IMR-90 (cell line): ENCODE results near the gene TMPRSS3. TPM values are rescaled to one million over a fixed set of nuclear protein-coding genes. Genes with fewer than 3 reads are reported as not detected.

Experiments
- ATAC-seq: fragments of 200-7000 bp; cut with Tn5 transposase; 2 replicates; pipeline ENCODE4 v1.9.1; 2020; ENCODE audit warnings: low read depth, mild to moderate bottlenecking, moderate library complexity
- BruUV-seq: library from RNA; stranded (reverse); fragments of 400-500 nt; replicated peaks from 2 replicates; lab custom pipeline; 2021; lab: Mats Ljungman, UMichigan
- CTCF ChIA-PET: fragments of 300-600 bp; formaldehyde crosslinking; extraction: SDS; loops from one replicate; lab custom pipeline; 2021; ENCODE audit warnings: antibody characterized with exemption; lab: Yijun Ruan, JAX
- POLR2A ChIA-PET: fragments of 300-600 bp; sonication (Branson Sonifier 250); formaldehyde crosslinking; loops from one replicate; lab custom pipeline; 2022; ENCODE audit warnings: antibody characterized with exemption; ENCODE audit not compliant: unreplicated experiment; lab: Charles Lee
- DNase-seq: peaks from one replicate; pipeline ENCODE4 v3.0.0; 2013
- H2AFZ ChIP-seq: replicated peaks from 2 replicates; pipeline ENCODE3; 2013; ENCODE audit warnings: low read length, mild to moderate bottlenecking; ENCODE audit not compliant: poor library complexity
- H2AK5ac ChIP-seq: 2 replicates; pipeline ENCODE4 v1.6.1; 2013; ENCODE audit warnings: low read depth, low read length, inconsistent platforms
- H2AK9ac ChIP-seq: replicated peaks from 2 replicates; pipeline ENCODE3; 2013; ENCODE audit warnings: mild to moderate bottlenecking, low read depth, low read length, moderate library complexity; ENCODE audit not compliant: poor library complexity
- H2BK120ac ChIP-seq: 2 replicates; pipeline ENCODE4 v1.6.1; 2013; ENCODE audit warnings: low read depth, low read length, inconsistent platforms
- H2BK15ac ChIP-seq: 3 replicates; pipeline ENCODE4 v1.6.1; 2013; ENCODE audit warnings: low read depth, low read length, inconsistent platforms
- H2BK20ac ChIP-seq: 2 replicates; pipeline ENCODE4 v1.6.1; 2013; ENCODE audit warnings: low read depth, mild to moderate bottlenecking, inconsistent platforms, low read length, moderate library complexity
- H2BK5ac ChIP-seq: 2 replicates; pipeline ENCODE4 v1.6.1; 2013; ENCODE audit warnings: mild to moderate bottlenecking, low read depth, low read length, inconsistent platforms; ENCODE audit not compliant: poor library complexity, severe bottlenecking
- H3K14ac ChIP-seq: replicated peaks from 2 replicates; pipeline ENCODE4 v1.6.1; 2013; ENCODE audit warnings: low read depth, low read length, inconsistent platforms
- H3K18ac ChIP-seq: 2 replicates; pipeline ENCODE4 v1.6.1; 2013; ENCODE audit warnings: low read depth, low read length, control low read depth
- H3K23ac ChIP-seq: 2 replicates; pipeline ENCODE4 v1.6.1; 2013; ENCODE audit warnings: low read depth, low read length, inconsistent platforms
- H3K27ac ChIP-seq: 2 replicates; pipeline ENCODE4 v1.5.1; 2013; ENCODE audit warnings: mild to moderate bottlenecking, control low read depth, low read length; ENCODE audit not compliant: insufficient read depth
- H3K27me3 ChIP-seq: 2 replicates; pipeline ENCODE4 v1.6.1; 2013; ENCODE audit warnings: low read length; ENCODE audit not compliant: control insufficient read depth, insufficient read depth
- H3K36me3 ChIP-seq: 2 replicates; pipeline ENCODE4 v1.6.1; 2013; ENCODE audit warnings: low read length, mixed read lengths; ENCODE audit not compliant: control insufficient read depth, insufficient read depth
- H3K4ac ChIP-seq: 2 replicates; pipeline ENCODE4 v1.6.1; 2013; ENCODE audit warnings: low read depth, low read length, inconsistent platforms
- H3K4me1 ChIP-seq: 2 replicates; pipeline ENCODE4 v1.6.1; 2013; ENCODE audit warnings: low read length, mixed read lengths; ENCODE audit not compliant: control insufficient read depth, insufficient read depth
- H3K4me2 ChIP-seq: 2 replicates; pipeline ENCODE4 v1.6.1; 2013; ENCODE audit warnings: low read depth, mild to moderate bottlenecking, control low read depth, low read length, moderate library complexity
- H3K4me3 ChIP-seq: 2 replicates; pipeline ENCODE4 v1.5.1; 2013; ENCODE audit warnings: low read depth, mild to moderate bottlenecking, control low read depth, low read length, moderate library complexity; ENCODE audit not compliant: insufficient read depth
- H3K56ac ChIP-seq: 2 replicates; pipeline ENCODE4 v1.6.1; 2013; ENCODE audit warnings: low read length, inconsistent platforms; ENCODE audit not compliant: insufficient read depth; ENCODE audit errors: extremely low read depth
- H3K79me1 ChIP-seq, 2 experiments: 2 replicates each; pipeline ENCODE4 v1.6.1; 2013; ENCODE audit warnings: low read length in 2 of 2, inconsistent platforms in 1 of 2, low read depth in 1 of 2
- H3K9ac ChIP-seq: 2 replicates; pipeline ENCODE4 v1.6.1; 2013; ENCODE audit warnings: low read depth, low read length, control low read depth
- H3K9me1 ChIP-seq: 2 replicates; pipeline ENCODE4 v1.6.1; 2013; ENCODE audit warnings: low read length, inconsistent platforms; ENCODE audit not compliant: insufficient read depth
- H3K9me3 ChIP-seq: 2 replicates; pipeline ENCODE4 v1.6.1; 2013; ENCODE audit warnings: low read length; ENCODE audit not compliant: control insufficient read depth, insufficient read depth
- H4K20me1 ChIP-seq: 2 replicates; pipeline ENCODE4 v1.6.1; 2013; ENCODE audit warnings: low read length, inconsistent platforms; ENCODE audit not compliant: insufficient read depth
- H4K5ac ChIP-seq: 2 replicates; pipeline ENCODE4 v1.6.1; 2013; ENCODE audit warnings: mild to moderate bottlenecking, low read depth, low read length, control low read depth
- H4K8ac ChIP-seq, 2 experiments: 2 replicates each; pipeline ENCODE4 v1.6.1; 2013; ENCODE audit warnings: low read depth in 2 of 2, low read length in 2 of 2, control low read depth in 1 of 2, inconsistent platforms in 1 of 2
- H4K91ac ChIP-seq: 2 replicates; pipeline ENCODE4 v1.6.1; 2013; ENCODE audit warnings: low read depth, low read length, inconsistent platforms; ENCODE audit not compliant: insufficient read depth
- BHLHE40 ChIP-seq: fragments of 150-350 bp; IDR thresholded peaks from 2 replicates; pipeline ENCODE4 v1.6.1; 2016; ENCODE audit warnings: mild to moderate bottlenecking, low read depth, low read length
- CEBPB ChIP-seq: IDR thresholded peaks from 2 replicates; pipeline ENCODE4 v1.6.1; 2012; ENCODE audit warnings: low read depth, low read length, improper control_type of control experiment
- CTCF ChIP-seq: conservative IDR thresholded peaks from 2 replicates; pipeline ENCODE4 v1.5.1; 2012; ENCODE audit warnings: mild to moderate bottlenecking, low read depth, low read length, improper control_type of control experiment
- FOS ChIP-seq: fragments of 150-350 bp; IDR thresholded peaks from 2 replicates; pipeline ENCODE4 v1.6.1; 2016; ENCODE audit warnings: low read depth, low read length
- MAFK ChIP-seq: IDR thresholded peaks from 2 replicates; pipeline ENCODE4 v1.6.1; 2012; ENCODE audit warnings: low read depth, low read length, improper control_type of control experiment
- MAZ ChIP-seq: IDR thresholded peaks from 2 replicates; pipeline ENCODE4 v1.6.1; 2012; ENCODE audit warnings: low read depth, mild to moderate bottlenecking, low read length, improper control_type of control experiment, moderate library complexity, borderline replicate concordance
- MXI1 ChIP-seq: IDR thresholded peaks from 2 replicates; pipeline ENCODE4 v1.6.1; 2012; ENCODE audit warnings: low read depth, mild to moderate bottlenecking, low read length, moderate library complexity, borderline replicate concordance
- RAD21 ChIP-seq: IDR thresholded peaks from 2 replicates; pipeline ENCODE4 v1.6.1; 2012; ENCODE audit warnings: low read length, improper control_type of control experiment
- RCOR1 ChIP-seq: IDR thresholded peaks from 2 replicates; pipeline ENCODE4 v1.6.1; 2012; ENCODE audit warnings: mild to moderate bottlenecking, low read length, improper control_type of control experiment; ENCODE audit not compliant: insufficient replicate concordance
- RFX5 ChIP-seq: IDR thresholded peaks from 2 replicates; pipeline ENCODE4 v1.8.0; 2012; ENCODE audit warnings: low read depth, mild to moderate bottlenecking, low read length, moderate library complexity
- SMC3 ChIP-seq: fragments of 150-350 bp; IDR thresholded peaks from 2 replicates; pipeline ENCODE4 v1.6.1; 2016; ENCODE audit warnings: low read depth, mild to moderate bottlenecking, antibody characterized with exemption, low read length, moderate library complexity
- WGBS, 2 experiments: methylation state at CpG; one replicate each; pipeline versions ENCODE4 v1.1.5 to v1.1.7; 2013; ENCODE audit warnings: missing lambda C conversion rate in 2 of 2; ENCODE audit not compliant: insufficient read length in 1 of 2; ENCODE audit errors: extremely low coverage in 2 of 2; 5-methylcytosine and 5-hydroxymethylcytosine counted together
- dilution Hi-C: fragments of 300-500 bp; cut with HindIII; formaldehyde crosslinking; loops from one replicate; pipeline ENCODE4 v1.14.3; 2018; ENCODE audit warnings: low sequenced_read_pairs; ENCODE audit not compliant: unreplicated experiment
- in situ Hi-C: fragments of 300-500 bp; cut with MboI; formaldehyde crosslinking; loops from 3 replicates; pipeline ENCODE4 v1.14.3; 2019; ENCODE audit warnings: low sequenced_read_pairs, inconsistent platforms, mixed read lengths
- intact Hi-C: fragments of 100-400 bp; cut with micrococcal nuclease; formaldehyde crosslinking; loops from 2 replicates; pipeline ENCODE4 v1.10.0; 2022
- polyA plus RNA-seq, 3 experiments: library from polyadenylated mRNA; depleted of rRNA; stranded (reverse); fragments of >200 nt; gene quantifications; 2 replicates each; pipeline ENCODE4 v1.2.3, GENCODE V29; 2012; ENCODE audit warnings: low replicate concordance in 1 of 3
- total RNA-seq: library from RNA; depleted of rRNA; stranded (reverse); fragments of >200 nt; gene quantifications from 2 replicates; pipeline ENCODE4 v1.2.3, GENCODE V29; 2012

TMPRSS3 gene
- total and polyA plus RNA-seq, 2 of the 4 experiments (the other 2 are of a cell fraction) = not detected

GRCh38 chr21:42353623-42354022 is 42.2 kb downstream of the TMPRSS3 start:
- no peak overlapping the region for H2AK9ac ChIP-seq
- in situ Hi-C loops (no loop called here), intact Hi-C loops (no loop called here), dilution Hi-C loops (no loop called here)
- H4K91ac ChIP-seq = no peak overlapping the region
- no peak overlapping the region for H2BK5ac ChIP-seq
- WGBS, 2 experiments = 80% methylated on average over 1 of the region's 5 CpGs; no CpG with 5 or more reads in 1 of the 2 experiments
- no peak overlapping the region for H3K4me3 ChIP-seq
- H3K9me1 ChIP-seq = no peaks in the 10 kb centered on the region
- H3K18ac ChIP-seq = no peak overlapping the region
- ATAC-seq (no peak), DNase-seq (no peak)
- no peak overlapping the region for H3K9ac ChIP-seq
- no peak overlapping the region for H2AFZ ChIP-seq
- H3K4me1 ChIP-seq = no peaks in the 10 kb centered on the region
- ChIA-PET POLR2A (no interaction called here), CTCF (no interaction called here)
- H3K27me3 ChIP-seq = peaks cover 19% of the 10 kb centered on the region
- H3K14ac ChIP-seq = no peak overlapping the region
- TF ChIP-seq RCOR1 (no peak), RFX5 (no peak), MAFK (no peak), SMC3 (no peak), CEBPB (no peak), MXI1 (no peak), MAZ (no peak), FOS (no peak), RAD21 (no peak), BHLHE40 (no peak), CTCF (no peak)
- H2AK5ac ChIP-seq = no peak overlapping the region
- H4K5ac ChIP-seq = no peak overlapping the region
- H3K36me3 ChIP-seq = no peaks in the 10 kb centered on the region
- H2BK120ac ChIP-seq = no peak overlapping the region
- H3K56ac ChIP-seq = no peak overlapping the region
- H3K23ac ChIP-seq = no peak overlapping the region
- no peak overlapping the region for H2BK15ac ChIP-seq
- no peak overlapping the region for H2BK20ac ChIP-seq
- H4K20me1 ChIP-seq = no peaks in the 10 kb centered on the region
- H4K8ac ChIP-seq = no peak overlapping the region
- H3K27ac ChIP-seq = no peak overlapping the region
- H3K9me3 ChIP-seq = no peaks in the 10 kb centered on the region; the same call in 1 of the 2 replicates
- no peaks in the 10 kb centered on the region for H3K79me1 ChIP-seq
- no peak overlapping the region for H3K4ac ChIP-seq
- BruUV-seq = no TSS peak
- H3K4me2 ChIP-seq = no peak overlapping the region
